ENCODE measurements around the gene C12orf57. TPM values are rescaled to one million over a fixed set of nuclear protein-coding genes. Genes with fewer than 3 reads are reported as not detected.
A peak's percentile ranks its signal among the peaks of the same experiment; 100 is the strongest.

C12orf57 gene
- total and polyA plus RNA-seq, 9 of the 15 experiments (the other 6 are each of a cell fraction or from before 2014, with no cell fraction given), result 26.7 to 191 (median 107) TPM

GRCh38 chr12:6944381-6945186, 762 bp downstream of the C12orf57 start (continued):
- TF ChIP-seq ASH1L (IDR thresholded peaks at IDR 0.05; ENCODE audit: borderline replicate concordance, low read depth, partially characterized antibody) (no peak), SRSF1 (IDR thresholded peaks at IDR 0.05; ENCODE audit: low read depth, low read length) (peak; percentile 91; the same call in 1 of the 2 replicates), BCOR (IDR thresholded peaks at IDR 0.05) (no peak), PREB (CRISPR knock-in tag; IDR thresholded peaks at IDR 0.05) (peak; percentile 64; the same call in 1 of the 2 replicates), RAD51 (IDR thresholded peaks at IDR 0.05; ENCODE audit: borderline replicate concordance, low read depth) (no peak), XRCC4 (IDR thresholded peaks at IDR 0.05; ENCODE audit: extremely low read depth, insufficient read depth, insufficient read length) (no peak), ZNF124 (CRISPR knock-in tag; IDR thresholded peaks at IDR 0.05) (no peak), E2F5 (CRISPR knock-in tag; IDR thresholded peaks at IDR 0.05) (no peak), SAP30 (IDR thresholded peaks at IDR 0.05; ENCODE audit: borderline replicate concordance, insufficient read depth, low read depth, low read length, poor library complexity, severe bottlenecking) (no peak), KLF10 (CRISPR knock-in tag; IDR thresholded peaks at IDR 0.05) (no peak), HDAC1 (IDR thresholded peaks at IDR 0.05) (peak in 1 of 2 experiments; percentile 72; a peak in 2 of 4 replicates), TGIF2 (CRISPR knock-in tag; IDR thresholded peaks at IDR 0.05) (peak; percentile 90; the same call in 1 of the 2 replicates), FOXK1 (CRISPR knock-in tag; IDR thresholded peaks at IDR 0.05; ENCODE audit: borderline replicate concordance) (peak; percentile 51; the same call in 1 of the 2 replicates), DDX20 (tag; IDR thresholded peaks at IDR 0.05; ENCODE audit: low read depth) (no peak), SMAD1 (IDR thresholded peaks at IDR 0.05; ENCODE audit: low read depth, low read length, partially characterized antibody) (no peak), GABPB1 (CRISPR knock-in tag; IDR thresholded peaks at IDR 0.05) (peak; percentile 70; the same call in 1 of the 2 replicates), SAFB2 (IDR thresholded peaks at IDR 0.05; ENCODE audit: borderline replicate concordance, low read depth, low read length, severe bottlenecking) (no peak), ATF1 (CRISPR knock-in tag; IDR thresholded peaks at IDR 0.05) (no peak), ATF1 (tag; IDR thresholded peaks at IDR 0.05) (peak; percentile 19; the same call in 1 of the 2 replicates), SRF (CRISPR knock-in tag; IDR thresholded peaks at IDR 0.05) (peak; percentile 61 to 91; a peak in 2 of 4 replicates), HMGXB4 (CRISPR knock-in tag; IDR thresholded peaks at IDR 0.05) (no peak; the same call in 1 of the 2 replicates), KLF13 (tag; IDR thresholded peaks at IDR 0.05; ENCODE audit: borderline replicate concordance, low read depth) (no peak), ZC3H8 (IDR thresholded peaks at IDR 0.05) (no peak), HNRNPLL (IDR thresholded peaks at IDR 0.05; ENCODE audit: low read depth, low read length, poor library complexity, severe bottlenecking) (peak; percentile 61), WHSC1 (IDR thresholded peaks at IDR 0.05; ENCODE audit: low read length) (no peak)
